Right kidney (tissue), 9 donors: Measurements from ENCODE around the gene SLC25A47.
"Not testable (repeated sequence)": the region's sequence is repeated elsewhere in the genome, so short reads cannot be mapped to it uniquely, and the experiment has no call there.

Experiments
- DNase-seq: peaks from one replicate; pipeline ENCODE4 v3.0.0-alpha.2; 2016
- long read RNA-seq, 8 donors: transcript quantifications; one replicate each; lab custom pipeline, GENCODE V29; 2026

SLC25A47 gene, protein sequence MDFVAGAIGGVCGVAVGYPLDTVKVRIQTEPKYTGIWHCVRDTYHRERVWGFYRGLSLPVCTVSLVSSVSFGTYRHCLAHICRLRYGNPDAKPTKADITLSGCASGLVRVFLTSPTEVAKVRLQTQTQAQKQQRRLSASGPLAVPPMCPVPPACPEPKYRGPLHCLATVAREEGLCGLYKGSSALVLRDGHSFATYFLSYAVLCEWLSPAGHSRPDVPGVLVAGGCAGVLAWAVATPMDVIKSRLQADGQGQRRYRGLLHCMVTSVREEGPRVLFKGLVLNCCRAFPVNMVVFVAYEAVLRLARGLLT
- long read RNA-seq, donor 1 = 0 reads
- long read RNA-seq, donor 2 = 0 reads
- long read RNA-seq, donor 3 = 0 reads
- long read RNA-seq, donor 4 = 0 reads
- long read RNA-seq, donor 5 = 0 reads
- long read RNA-seq, donor 6 = 0 reads
- long read RNA-seq, donor 7 = 0 reads
- long read RNA-seq, donor 8 = 0 reads

DNA sequence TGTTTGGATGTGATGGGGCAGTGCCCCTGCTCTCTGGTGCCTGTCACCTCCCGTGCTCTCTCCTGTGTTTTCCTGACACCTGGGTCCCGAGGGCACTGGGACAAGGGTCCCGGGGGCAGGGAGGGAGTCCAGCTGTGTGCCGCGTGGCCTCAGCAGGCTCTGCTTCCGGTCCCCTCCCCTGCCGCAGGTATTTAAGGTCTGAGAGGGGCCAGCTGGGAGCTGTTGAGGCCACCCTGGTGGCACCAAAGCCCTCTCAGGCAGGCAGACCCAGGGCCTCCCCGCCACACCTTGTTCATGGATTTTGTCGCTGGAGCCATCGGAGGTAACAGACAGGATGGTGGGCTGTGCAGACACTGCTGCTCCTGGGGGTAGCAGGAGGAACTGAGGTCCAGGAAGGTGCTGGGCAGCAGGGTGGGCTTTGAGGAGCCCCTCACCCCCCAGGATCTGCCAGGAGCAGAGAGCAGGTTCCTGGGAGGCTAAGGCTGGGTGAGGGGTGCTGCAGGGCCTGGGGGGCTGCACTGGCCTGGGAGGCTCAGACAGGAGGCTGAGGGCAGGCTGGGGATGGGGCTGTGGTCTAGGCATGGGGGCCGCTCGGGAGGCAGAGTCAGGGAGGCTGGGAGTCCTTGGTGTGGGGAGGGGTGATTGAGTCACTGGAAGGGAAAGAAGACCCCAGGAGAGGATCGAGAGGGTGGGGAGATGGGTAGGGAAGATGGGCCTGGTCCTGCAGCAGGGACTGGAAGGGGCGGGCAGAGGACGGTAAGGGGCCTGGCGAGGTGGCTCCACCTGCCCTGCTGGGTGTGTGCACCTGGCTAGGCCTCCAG, at the start of gene SLC25A47:
Gene SLC25A47 (plus strand): TSS at position 219 of the 821 bp plus-strand sequence. CDS start 76 bp downstream, at position 295.
- no peak for DNase-seq

DNA sequence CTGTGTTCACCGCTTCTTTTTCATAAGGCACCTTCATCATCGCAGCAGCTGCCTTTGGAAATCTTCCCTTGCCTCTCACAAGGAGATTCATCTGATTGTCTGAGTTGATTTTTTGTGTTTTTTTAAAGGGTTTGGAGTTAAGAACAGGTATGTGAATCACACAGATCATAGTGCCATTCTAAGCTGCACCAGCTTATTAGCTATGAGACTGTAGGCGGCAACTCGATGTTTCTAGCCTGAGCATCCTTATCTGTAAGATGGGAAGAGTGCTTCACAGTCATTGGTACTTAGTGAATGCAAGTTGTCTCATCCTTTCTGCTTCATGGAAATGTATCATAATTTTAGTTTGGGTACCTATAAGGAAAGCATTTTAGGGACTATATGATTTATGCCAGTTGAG, 48.9 kb upstream of the SLC25A47 start:
- no peak for DNase-seq

DNA sequence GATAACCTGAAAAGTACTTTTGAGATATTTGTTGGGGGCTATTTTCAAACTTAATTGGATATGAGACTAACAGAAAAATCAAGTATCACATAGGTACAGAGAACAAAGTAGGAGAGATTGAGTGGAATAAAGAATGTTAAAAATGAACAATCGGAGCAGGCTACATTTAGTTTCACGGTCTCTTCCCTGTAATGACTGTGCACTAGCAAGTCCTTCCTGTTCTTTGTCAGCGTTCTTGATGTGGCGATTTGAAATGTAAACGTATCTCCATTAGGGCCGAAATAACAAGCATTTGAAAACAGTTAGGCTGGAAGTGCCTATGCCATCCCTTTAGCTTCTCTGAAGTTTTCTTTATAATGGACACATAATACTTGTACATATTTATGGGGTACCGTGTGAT, 47.9 kb upstream of the SLC25A47 start:
- no peak for DNase-seq

DNA sequence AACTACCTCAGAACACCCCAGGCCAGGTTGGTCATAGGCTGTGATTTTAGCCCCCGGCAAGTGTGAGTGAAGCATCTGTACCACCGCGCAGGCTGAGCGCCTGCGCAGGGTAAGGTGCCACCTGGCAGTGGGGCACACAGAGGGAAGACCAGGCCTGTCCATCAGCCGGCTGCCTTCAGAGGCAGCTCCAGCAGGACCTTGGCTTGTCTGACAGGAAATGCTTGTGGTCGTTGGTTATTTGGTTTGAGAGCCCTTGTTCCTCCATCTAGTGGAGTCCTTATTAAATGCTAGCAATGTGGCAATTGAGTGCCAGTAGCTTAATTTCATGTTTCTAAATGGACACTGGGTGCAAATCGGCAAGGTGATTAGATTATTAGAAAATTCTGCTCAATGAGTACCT, 44.4 kb upstream of the SLC25A47 start:
- no peak for DNase-seq

DNA sequence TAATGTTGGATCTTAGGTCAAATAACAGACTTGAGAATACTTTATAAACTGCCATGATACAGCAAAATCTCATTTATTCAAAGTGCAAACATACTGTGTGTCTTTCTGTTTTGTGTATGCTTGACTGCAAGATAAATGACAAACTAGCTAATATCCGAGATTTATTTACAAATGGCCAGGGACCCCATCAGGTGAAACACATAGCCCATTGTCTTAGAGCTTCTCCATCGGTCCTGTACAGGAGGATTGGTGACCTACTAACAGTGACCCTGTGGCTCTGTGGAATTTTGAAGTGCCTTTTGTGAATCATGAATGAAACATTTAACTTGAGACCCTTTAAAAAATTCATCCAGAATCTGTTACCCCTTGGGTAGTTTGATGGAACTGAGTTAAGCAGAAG, 44.0 kb upstream of the SLC25A47 start:
- DNase-seq = no peak

DNA sequence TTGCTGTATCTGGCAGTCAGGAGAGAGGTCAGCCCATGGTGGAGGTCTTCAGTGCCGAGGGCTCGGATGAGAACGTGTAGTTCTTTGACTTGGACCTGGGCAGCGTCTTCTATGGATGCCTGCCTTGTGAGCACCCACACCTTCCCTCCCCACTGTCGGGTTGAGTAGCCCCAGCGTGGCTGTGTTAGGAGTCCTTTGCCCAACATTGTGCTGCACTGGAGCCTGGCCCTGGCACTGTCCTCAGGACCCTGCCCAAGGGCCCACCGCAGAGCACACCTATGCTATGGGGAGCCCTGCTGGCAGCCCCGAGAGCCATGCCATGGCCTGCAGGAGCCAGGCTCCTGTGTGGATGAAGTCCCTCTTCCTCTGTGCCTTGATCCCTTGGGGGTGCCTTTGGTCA, 43.6 kb upstream of the SLC25A47 start:
- DNase-seq = no peak

DNA sequence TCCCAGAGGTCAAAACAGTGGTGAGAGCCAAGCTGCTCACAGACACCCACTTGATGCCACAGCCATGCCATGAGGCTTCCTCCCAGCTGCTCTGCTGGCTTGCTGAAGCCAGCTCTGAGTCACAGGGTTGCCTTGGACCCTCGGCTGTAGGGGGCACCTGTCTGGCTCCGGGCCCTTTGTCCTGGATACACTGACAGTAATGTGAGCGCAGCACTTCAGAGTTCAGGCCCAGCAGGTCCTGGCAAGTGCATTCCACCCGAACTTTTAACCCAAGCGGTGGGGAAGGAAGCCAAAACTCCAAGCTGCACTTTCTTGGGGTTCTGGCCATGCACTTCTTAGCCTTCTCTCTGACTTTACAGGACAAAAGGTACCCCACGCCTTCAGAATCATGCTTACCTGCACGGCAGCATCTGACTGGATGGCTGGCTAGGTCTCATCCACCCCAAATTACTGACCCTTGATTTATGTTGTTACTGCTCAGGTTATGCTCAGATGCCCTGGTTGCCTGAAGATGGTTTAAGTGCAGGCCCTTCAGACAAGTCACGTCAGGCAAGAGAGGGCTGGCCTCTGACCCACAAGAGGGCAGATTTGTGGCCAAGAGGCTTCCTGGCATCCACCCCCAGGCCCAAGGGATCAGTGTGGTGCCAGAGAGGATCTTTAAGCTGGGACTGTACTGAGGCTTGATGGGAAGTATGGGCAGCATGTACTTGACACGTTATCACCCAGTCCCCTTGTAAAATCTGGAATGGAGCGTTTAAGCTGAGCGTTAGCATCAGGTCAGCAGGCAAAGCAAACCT, 41.7 kb upstream of the SLC25A47 start:
- no peak for DNase-seq

DNA sequence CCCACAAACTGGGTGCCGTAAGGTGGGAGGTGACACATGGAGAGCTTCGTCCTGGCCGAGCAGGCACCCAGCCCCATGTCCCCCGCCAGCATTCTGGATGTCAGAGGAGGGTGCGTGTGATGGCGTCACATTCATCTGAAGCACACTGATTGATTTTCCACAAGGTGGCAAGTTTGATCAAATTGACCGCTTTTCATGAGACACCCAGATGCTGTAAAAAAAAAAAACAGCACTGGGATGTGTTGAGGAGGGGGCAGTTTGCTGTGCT, 41.1 kb upstream of the SLC25A47 start:
- no peak for DNase-seq

DNA sequence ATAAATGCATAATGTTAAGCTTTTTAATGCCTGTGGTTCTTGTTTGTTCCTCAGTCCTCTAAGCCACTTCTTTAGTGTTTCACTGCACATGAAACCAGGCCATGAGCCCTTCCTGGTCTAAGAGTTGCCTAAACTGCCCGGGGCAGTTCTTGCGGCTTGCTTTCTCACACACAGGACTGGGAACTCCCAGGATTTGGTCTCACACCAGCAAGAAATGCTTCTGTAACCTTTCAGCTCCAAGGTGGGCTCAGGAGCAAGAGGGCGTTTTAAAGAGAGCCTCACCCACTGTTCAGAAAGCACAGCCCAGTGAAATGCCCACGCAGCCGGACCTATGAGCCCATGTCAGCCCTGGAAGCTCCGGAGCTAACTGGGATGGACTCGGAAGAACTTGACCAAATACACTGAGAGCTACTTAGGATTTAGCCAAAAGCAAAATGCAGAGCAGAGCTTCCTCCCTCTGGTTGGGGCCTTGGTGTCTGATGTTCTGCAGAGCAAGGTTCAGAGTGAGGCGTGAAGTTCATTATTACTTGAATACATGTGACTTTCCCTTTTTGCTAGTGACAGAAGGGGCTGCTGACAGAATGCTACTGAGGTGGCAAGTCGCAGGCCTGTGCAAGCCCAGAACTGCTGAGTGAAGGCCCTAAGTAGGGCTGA, 40.2 kb upstream of the SLC25A47 start:
- DNase-seq = no peak

DNA sequence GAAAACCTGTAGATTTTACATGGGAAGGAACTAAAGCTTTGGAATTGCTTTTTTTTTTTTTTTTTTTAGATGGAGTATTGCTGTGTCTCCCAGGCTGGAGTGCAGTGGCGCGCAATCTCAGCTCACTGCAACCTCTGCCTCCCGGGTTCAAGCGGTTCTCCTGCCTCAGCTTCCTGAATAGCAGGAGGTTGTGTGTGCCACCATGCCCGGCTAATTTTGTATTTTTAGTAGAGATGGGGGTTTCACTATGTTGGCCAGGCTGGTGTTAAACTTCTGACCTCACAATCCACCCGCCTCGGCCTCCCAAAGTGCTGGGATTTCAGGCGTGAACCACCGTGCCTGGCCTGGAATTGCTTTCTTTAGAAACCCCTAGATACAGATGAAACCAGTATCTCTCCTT, 39.7 kb upstream of the SLC25A47 start:
- DNase-seq = not testable (repeated sequence)

DNA sequence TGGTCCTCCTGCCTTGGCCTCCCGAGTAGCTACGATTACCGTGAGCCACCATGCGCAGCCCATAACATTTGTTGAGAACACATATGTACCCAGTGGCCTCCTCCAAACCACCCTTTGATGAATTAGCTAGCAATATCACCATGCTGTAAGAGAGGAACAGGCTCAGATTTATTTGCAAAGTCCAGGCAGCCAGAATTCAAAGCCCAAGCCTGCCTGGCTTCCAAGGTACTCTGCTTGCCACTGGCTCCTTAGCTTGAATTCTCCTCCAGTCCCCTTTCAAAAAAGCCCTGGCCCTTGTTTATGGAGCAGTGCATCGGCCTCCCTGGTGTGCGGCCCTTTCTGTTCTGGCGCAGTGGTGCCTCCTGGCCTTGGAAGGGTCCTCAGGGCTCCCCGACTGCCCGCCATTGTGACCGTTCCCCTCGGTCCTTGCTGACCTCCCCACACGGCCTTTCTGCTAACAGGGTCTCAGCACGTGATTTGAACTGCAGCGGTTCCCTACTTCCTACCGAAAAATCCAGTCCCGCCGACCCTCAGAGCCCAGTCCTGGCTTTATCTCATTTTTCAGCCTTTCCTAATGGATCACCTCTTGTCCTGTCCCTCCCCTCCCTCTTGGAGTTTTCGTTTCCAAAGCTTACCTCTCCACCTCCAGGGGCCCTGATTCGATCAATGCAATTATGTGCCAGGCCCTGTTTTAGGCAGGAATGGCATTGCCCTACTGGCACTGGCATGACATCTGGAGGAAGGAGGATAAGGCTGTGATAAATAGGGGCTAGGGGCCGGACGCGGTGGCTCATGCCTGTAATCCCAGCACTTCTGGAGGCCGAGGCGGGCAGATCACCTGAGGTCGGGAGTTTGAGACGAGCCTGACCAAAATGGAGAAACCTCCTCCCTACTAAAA, 38.9 kb upstream of the SLC25A47 start:
- DNase-seq = no peak

DNA sequence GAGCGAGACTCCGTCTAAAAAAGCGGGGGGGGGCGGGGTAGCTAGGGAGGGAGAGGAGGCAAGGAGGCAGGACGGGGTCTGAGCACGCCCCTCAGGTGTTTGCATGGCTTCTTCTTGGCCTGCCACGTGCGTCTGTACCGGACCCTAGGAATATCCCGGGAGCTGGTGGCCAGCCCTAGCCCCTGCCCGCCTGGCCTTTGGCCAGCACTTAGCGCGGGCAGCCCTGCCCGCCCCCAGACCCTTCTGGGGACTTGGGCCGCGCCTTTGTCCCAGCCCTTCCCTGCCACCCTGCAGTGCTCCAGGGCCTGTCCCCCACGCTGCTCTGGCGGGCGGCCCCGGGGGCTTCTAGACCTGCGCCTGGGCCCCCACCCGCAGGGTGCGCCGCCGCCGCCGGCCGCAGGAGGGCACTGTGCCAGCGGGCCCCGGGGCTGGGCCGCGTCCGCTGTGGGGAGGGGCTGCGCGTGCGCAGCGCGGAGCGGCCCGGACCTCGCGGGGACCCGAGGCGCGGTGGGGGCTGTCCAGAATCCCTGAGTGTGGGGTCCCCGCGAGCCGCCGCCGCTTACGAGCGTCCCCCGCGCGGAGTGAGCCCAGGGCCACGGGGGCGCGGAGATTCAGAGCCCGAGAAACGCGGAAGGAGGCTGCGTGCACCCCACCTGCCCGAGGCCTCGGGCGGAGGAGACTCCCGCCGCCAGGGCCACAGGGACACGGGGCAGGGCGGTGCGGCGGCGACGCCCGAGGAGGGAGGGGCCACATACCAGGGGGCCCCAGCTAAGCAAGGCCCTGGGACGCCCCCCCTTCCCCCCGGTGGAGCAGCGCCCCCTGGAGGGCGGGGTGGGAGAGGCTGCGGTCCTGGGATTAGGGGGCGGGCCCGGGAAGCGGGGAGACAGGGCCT, 37.9 kb upstream of the SLC25A47 start:
- DNase-seq = peak; percentile 93

DNA sequence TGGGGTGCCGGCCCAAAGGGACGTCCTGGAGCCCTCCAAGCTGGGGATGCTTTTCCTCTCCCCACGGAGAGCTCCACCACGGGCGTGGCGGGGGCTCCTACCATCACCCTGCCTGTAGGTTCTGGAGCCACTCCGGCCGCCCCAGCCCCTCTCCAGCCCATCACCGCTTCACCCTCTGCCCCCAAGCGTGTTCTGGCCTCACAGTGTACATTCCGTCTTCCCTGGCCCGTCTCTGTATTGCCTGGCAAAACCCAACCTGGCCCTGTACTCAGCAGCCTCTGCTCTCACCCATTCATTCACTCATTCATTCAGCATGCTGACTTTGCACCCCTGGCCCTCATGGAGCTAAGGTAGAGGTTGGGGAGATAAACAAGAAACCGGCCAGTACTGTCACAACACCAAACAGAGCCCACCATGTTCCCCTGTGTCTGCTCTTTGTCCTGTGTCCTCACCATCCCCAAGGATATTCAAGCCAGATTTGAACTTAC, 37.2 kb upstream of the SLC25A47 start:
- no peak for DNase-seq

DNA sequence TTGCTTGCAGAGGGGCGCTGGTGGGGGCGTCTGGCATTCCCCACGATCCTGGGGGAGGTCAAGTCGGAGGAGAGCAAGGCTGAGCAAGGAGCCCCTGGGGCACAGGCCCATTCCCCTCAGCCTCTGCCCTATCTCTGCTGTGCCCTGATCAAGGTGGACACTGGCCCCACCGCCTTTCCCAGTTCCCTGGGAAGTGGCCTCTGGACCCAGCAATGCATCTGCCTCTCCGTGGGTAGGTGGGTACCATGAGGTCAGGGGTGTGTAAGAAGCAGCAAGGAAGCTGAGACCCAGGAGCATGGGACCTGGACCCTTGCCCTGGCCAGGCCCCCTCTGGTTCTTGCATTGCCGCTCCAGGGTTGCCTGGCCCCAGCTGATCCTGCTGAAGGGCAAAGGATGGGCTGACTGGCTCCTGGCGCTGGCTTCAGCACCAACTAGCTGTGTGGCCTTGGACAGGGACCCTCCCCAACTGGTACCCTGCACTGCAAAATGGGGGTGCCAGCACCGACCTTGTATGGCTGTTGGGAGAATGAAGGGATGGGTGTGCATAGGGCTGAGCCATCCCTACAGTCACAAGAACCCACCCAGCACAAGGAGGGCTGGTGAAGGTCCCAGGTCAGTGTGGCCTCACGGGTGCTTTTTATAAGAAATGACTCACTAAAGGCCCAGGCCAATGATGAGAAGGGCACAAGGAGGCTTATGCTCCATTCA, 36.5 kb upstream of the SLC25A47 start:
- no peak for DNase-seq

DNA sequence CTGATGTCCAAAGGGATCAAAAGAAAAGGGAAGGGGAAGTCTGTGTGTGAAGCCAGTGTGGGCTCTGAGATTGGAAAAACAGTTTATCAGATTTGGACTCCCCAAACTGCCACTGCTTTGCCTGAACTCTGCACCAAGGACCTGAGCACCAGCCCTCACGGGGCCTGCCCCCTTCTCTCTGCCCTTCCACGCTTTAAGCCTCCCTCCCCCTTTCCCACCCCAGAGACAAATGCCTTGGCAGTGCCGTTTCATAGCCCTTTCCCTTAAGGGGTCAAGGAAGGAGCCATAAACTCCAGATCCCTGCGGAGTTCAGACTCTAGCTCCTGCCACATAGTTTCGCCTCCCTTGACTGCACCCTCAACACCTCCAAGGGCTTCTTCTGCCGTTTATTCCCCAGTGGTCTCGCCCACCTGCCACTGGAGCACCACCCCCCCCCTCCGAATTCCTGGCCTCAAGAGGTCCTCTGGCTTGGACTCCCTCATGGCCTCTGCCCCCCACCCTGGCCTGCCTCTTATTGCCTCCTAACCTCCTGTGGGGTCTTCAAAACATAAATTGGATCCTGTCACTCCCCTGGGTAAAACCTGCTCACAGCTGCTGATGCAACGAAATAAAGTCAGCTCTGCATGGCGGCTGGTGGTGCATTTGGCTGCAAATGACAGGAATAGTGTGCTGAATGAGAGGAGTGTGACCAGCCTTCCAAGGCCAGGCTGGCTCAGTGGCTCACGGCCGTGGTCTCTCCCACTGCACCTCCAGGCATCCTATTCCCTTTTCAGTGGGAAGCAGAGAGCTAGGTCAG, 35.7 kb upstream of the SLC25A47 start:
- DNase-seq = no peak

DNA sequence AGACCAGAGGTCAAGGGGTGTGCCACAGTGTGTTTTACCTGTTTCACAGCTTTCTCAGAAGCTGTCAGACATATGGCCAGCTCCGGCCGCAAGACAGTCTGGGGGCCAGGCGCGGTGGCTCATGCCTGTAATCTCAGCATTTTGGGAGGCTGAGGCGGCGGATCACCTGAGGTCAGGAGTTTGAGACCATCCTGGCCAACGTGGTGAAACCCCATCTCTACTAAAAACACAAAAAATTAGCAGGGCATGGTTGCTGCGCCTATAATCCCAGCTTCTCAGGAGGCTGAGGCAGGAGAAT, 35.2 kb upstream of the SLC25A47 start:
- DNase-seq = not testable (repeated sequence)

DNA sequence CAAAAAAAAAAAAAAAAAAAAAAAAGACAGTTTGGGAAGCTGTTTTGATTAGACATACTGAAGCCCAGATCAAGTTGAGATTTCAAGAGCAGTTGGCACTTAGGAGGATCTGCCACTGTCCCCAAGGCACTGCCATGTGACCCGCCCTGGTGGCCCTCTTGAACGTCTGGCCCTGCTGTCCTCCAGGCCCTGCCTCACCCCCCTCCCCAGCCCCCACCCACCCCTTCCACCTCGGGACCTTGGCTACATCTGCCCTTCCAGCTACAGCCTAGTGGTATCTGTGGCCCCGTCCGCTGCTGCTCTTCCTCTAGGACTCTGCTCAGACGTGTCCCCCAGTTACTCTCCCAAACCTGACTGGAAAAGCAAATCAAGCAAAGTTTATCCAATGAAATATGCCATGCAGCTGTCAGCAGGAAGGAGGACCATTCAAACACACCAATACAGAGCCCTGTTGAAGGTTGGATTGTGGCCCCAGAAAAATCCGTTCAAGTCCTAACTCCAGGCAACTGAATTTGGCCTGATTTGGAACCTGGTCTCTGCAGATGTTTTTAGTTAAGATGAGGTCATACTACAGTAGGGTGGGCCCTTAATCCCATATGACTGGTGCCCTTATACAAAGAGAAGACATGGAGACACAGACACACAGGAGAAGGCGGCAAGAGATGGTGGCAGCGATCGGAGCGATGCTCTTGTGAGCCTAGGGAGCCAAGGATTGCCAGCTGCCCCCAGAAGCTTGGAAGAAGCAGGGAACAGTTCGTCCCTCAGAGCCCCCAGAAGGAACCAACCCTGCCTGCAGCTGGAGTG, 34.6 kb upstream of the SLC25A47 start:
- DNase-seq = no peak
